Neural cell (in vitro differentiated cells): Measurements from ENCODE around the gene DCDC2B.

Source experiments
- CTCF ChIP-seq: fragments of 450-650 bp; IDR thresholded peaks from 2 replicates; pipeline ENCODE4 v1.5.1; 2014; ENCODE audit warnings: antibody characterized with exemption, mild to moderate bottlenecking, moderate library complexity; ENCODE audit not compliant: poor library complexity, severe bottlenecking
- EP300 ChIP-seq: fragments of 450-650 bp; conservative IDR thresholded peaks from 2 replicates; pipeline ENCODE4 v1.6.1; 2014; ENCODE audit warnings: antibody characterized with exemption, mild to moderate bottlenecking, moderate library complexity; ENCODE audit not compliant: poor library complexity, severe bottlenecking
- EZH2 ChIP-seq: fragments of 200-600, 300-800 bp; shearing (Covaris generic), sonication (generic); IDR thresholded peaks from 2 replicates; pipeline ENCODE4 v1.6.1; 2014; ENCODE audit warnings: antibody characterized with exemption, low read length, borderline replicate concordance, mild to moderate bottlenecking; ENCODE audit not compliant: insufficient read depth, poor library complexity, severe bottlenecking
- MXI1 ChIP-seq: fragments of 450-650 bp; conservative IDR thresholded peaks from 2 replicates; pipeline ENCODE4 v1.6.1; 2014; ENCODE audit warnings: antibody characterized with exemption, mild to moderate bottlenecking; ENCODE audit not compliant: poor library complexity, severe bottlenecking
- POLR2AphosphoS5 ChIP-seq: IDR thresholded peaks from 2 replicates; pipeline ENCODE4 v1.6.1; 2012
- RAD21 ChIP-seq: fragments of 450-650 bp; conservative IDR thresholded peaks from 2 replicates; pipeline ENCODE4 v1.6.1; 2014; ENCODE audit warnings: antibody characterized with exemption, mild to moderate bottlenecking, moderate library complexity
- REST ChIP-seq: IDR thresholded peaks from 2 replicates; pipeline ENCODE4 v1.6.1; 2012; ENCODE audit warnings: borderline replicate concordance
- SMC3 ChIP-seq: fragments of 450-650 bp; conservative IDR thresholded peaks from 2 replicates; pipeline ENCODE4 v1.6.1; 2014; ENCODE audit warnings: antibody characterized with exemption, mild to moderate bottlenecking, moderate library complexity; ENCODE audit not compliant: poor library complexity

GRCh38 chr1:32186491-32186890, 22.4 kb upstream of the DCDC2B start:
- no peak for TF ChIP-seq POLR2AphosphoS5
- TF ChIP-seq REST = no peak
- TF ChIP-seq CTCF = no peak
- TF ChIP-seq EZH2 = no peak
- no peak for TF ChIP-seq RAD21
- TF ChIP-seq EP300 = no peak
- no peak for TF ChIP-seq SMC3
- TF ChIP-seq MXI1 = no peak
